BLaER1 treated with 17β-estradiol and CSF1 and Interleukin-3, amounts not matched to agents 10 nM and 100 nM (cell line): Measurements from ENCODE around the gene SH3D19.

Experiments
- H3K27ac ChIP-seq, 11 experiments: shearing (Covaris generic); formaldehyde crosslinking; 2 replicates each; pipeline ENCODE4 v1.8.1; 2022
- H3K27me3 ChIP-seq, 11 experiments: shearing (Covaris generic); formaldehyde crosslinking; 2 replicates each; pipeline ENCODE4 v1.8.1; 2022
- H3K36me3 ChIP-seq, 11 experiments: shearing (Covaris generic); formaldehyde crosslinking; 2 replicates each; pipeline ENCODE4 v1.8.1; 2022
- H3K4me1 ChIP-seq, 10 experiments: shearing (Covaris generic); formaldehyde crosslinking; 2 replicates each; pipeline ENCODE4 v1.8.1; 2022
- H3K4me2 ChIP-seq, 11 experiments: shearing (Covaris generic); formaldehyde crosslinking; 2 replicates each; pipeline ENCODE4 v1.8.1; 2022
- H3K4me3 ChIP-seq, 10 experiments: shearing (Covaris generic); formaldehyde crosslinking; 2 replicates each; pipeline ENCODE4 v1.8.1; 2022
- H3K9ac ChIP-seq, 11 experiments: shearing (Covaris generic); formaldehyde crosslinking; 2 replicates each; pipeline ENCODE4 v1.8.1; 2022
- H3K9me3 ChIP-seq, 11 experiments: shearing (Covaris generic); formaldehyde crosslinking; replicated peaks in 1 of 11; 2 replicates each; pipeline ENCODE4 v1.8.1; 2022
- H4K20me1 ChIP-seq, 11 experiments: shearing (Covaris generic); formaldehyde crosslinking; 2 replicates each; pipeline ENCODE4 v1.8.1; 2022
- Cebpa-rat ChIP-seq, 11 experiments: shearing (Covaris generic); IDR thresholded peaks; 2 replicates each; pipeline ENCODE4 v1.8.1; 2022

SH3D19 gene

GRCh38 chr4:151107063-151107462, 218.3 kb downstream of the SH3D19 start:
- peaks cover 69 to 99% (median 89%) of the 10 kb centered on the region in 11 experiments for H3K36me3 ChIP-seq
- H3K9me3 ChIP-seq, result no peaks in the 10 kb centered on the region
- peaks cover 4 to 21% (median 13%) of the 10 kb centered on the region in 10 experiments; a peak in 15 of 20 replicates for H3K4me1 ChIP-seq
- H3K4me3 ChIP-seq, result no peak overlapping the region
- H4K20me1 ChIP-seq, result peaks cover 55 to 98% (median 77%) of the 10 kb centered on the region in 11 experiments
- no peak for TF ChIP-seq Cebpa-rat (IDR thresholded peaks at IDR 0.05)
- no peak overlapping the region for H3K9ac ChIP-seq
- H3K4me2 ChIP-seq, result no peak overlapping the region
- no peaks in the 10 kb centered on the region for H3K27me3 ChIP-seq
- no peak overlapping the region for H3K27ac ChIP-seq

- H3K36me3 ChIP-seq, result peaks cover 82 to 100% (median 97%) of the 10 kb centered on the region in 11 experiments
- no peak overlapping the region for H3K4me2 ChIP-seq
- no peak overlapping the region; a peak in 1 of 22 replicates for H3K9ac ChIP-seq
- H3K4me1 ChIP-seq, result peaks cover 13 to 33% (median 25%) of the 10 kb centered on the region in 10 experiments
- no peak overlapping the region for H3K4me3 ChIP-seq
- no peaks in the 10 kb centered on the region for H3K9me3 ChIP-seq
- TF ChIP-seq Cebpa-rat (IDR thresholded peaks at IDR 0.05), result no peak
- H4K20me1 ChIP-seq, result peaks cover 70 to 100% (median 90%) of the 10 kb centered on the region in 11 experiments
- H3K27ac ChIP-seq, result no peak overlapping the region
- no peaks in the 10 kb centered on the region for H3K27me3 ChIP-seq
Measured at GRCh38 chr4:151105454-151106032, 219.9 kb downstream of the SH3D19 start.

- peaks cover 82 to 97% (median 89%) of the 10 kb centered on the region in 11 experiments for H3K36me3 ChIP-seq
Measured at GRCh38 chr4:151104621-151105020, 220.8 kb downstream of the SH3D19 start.

GRCh38 chr4:151103758-151104157, 221.6 kb downstream of the SH3D19 start:
- Histone ChIP-seq H3K4me3 (no peak overlapping the region; a peak in 1 of 20 replicates), H3K9ac (peak overlapping the region in 3 of 11 experiments; percentile 34 to 96 (median 40); a peak in 2 of 22 replicates), H3K27ac (no peak overlapping the region), H4K20me1 (peaks cover 75 to 92% (median 87%) of the 10 kb centered on the region in 11 experiments), H3K4me2 (peak overlapping the region in 6 of 11 experiments; percentile 22 to 96 (median 59); a peak in 5 of 22 replicates), H3K4me1 (peaks cover 17 to 37% (median 28%) of the 10 kb centered on the region in 10 experiments), H3K9me3 (no peaks in the 10 kb centered on the region; a peak in 1 of 22 replicates), H3K36me3 (peaks cover 82 to 88% (median 85%) of the 10 kb centered on the region in 11 experiments), H3K27me3 (no peaks in the 10 kb centered on the region)
- TF ChIP-seq Cebpa-rat (IDR thresholded peaks at IDR 0.05), result no peak

More at GRCh38 chr4:151104621-151105020, 220.8 kb downstream of the SH3D19 start:
- Histone ChIP-seq H3K27me3 (no peaks in the 10 kb centered on the region), H3K4me3 (no peak overlapping the region), H3K9me3 (no peaks in the 10 kb centered on the region; a peak in 1 of 22 replicates), H4K20me1 (peaks cover 75 to 100% (median 92%) of the 10 kb centered on the region in 11 experiments), H3K9ac (no peak overlapping the region), H3K4me2 (no peak overlapping the region), H3K4me1 (peaks cover 13 to 33% (median 25%) of the 10 kb centered on the region in 10 experiments), H3K27ac (no peak overlapping the region)
- TF ChIP-seq Cebpa-rat (IDR thresholded peaks at IDR 0.05), result no peak

- TF ChIP-seq Cebpa-rat (IDR thresholded peaks at IDR 0.05), result no peak
- Histone ChIP-seq H3K4me2 (peak overlapping the region; percentile 80 to 97 (median 94)), H3K9me3 (no peaks in the 10 kb centered on the region; a peak in 1 of 22 replicates), H4K20me1 (peaks cover 51 to 60% (median 56%) of the 10 kb centered on the region in 11 experiments), H3K27ac (peak overlapping the region; percentile 88 to 98 (median 96); a peak in 21 of 22 replicates), H3K4me1 (peaks cover 24 to 48% (median 37%) of the 10 kb centered on the region in 10 experiments), H3K4me3 (peak overlapping the region; percentile 85 to 99 (median 90)), H3K27me3 (no peaks in the 10 kb centered on the region), H3K9ac (peak overlapping the region; percentile 94 to 100 (median 97)), H3K36me3 (peaks cover 50 to 57% (median 53%) of the 10 kb centered on the region in 11 experiments)
Measured at GRCh38 chr4:151100531-151100930, 224.9 kb downstream of the SH3D19 start.

- H3K4me3 ChIP-seq, result peak overlapping the region; percentile 85 to 99 (median 90)
- no peaks in the 10 kb centered on the region for H3K27me3 ChIP-seq
- H3K27ac ChIP-seq, result peak overlapping the region; percentile 88 to 98 (median 96)
- H3K4me2 ChIP-seq, result peak overlapping the region; percentile 80 to 97 (median 94)
- H4K20me1 ChIP-seq, result peaks cover 46 to 54% (median 51%) of the 10 kb centered on the region in 11 experiments
- peaks cover 24 to 48% (median 37%) of the 10 kb centered on the region in 10 experiments for H3K4me1 ChIP-seq
- H3K9me3 ChIP-seq, result no peaks in the 10 kb centered on the region; a peak in 1 of 22 replicates
- TF ChIP-seq Cebpa-rat (IDR thresholded peaks at IDR 0.05), result no peak
- H3K9ac ChIP-seq, result peak overlapping the region; percentile 94 to 100 (median 97)
- peaks cover 45 to 52% (median 48%) of the 10 kb centered on the region in 11 experiments for H3K36me3 ChIP-seq
Measured at GRCh38 chr4:151099976-151100417, 225.4 kb downstream of the SH3D19 start.

GRCh38 chr4:151099229-151099975, 226.0 kb downstream of the SH3D19 start, which contains the start of gene RPS3A:
Gene RPS3A, plus strand, starts transcription at chr4:151099628. Its CDS starts 25 bp downstream, at chr4:151099653.
- TF ChIP-seq Cebpa-rat (IDR thresholded peaks at IDR 0.05), result peak in 10 of 11 experiments; percentile 17 to 92 (median 74); a peak in 15 of 22 replicates
- Histone ChIP-seq H3K27me3 (no peaks in the 10 kb centered on the region), H4K20me1 (peaks cover 40 to 48% (median 45%) of the 10 kb centered on the region in 11 experiments), H3K4me3 (peak within 1 kb of the TSS; percentile 85 to 99 (median 90)), H3K9me3 (no peaks in the 10 kb centered on the region; a peak in 1 of 22 replicates), H3K9ac (peak within 1 kb of the TSS; percentile 94 to 100 (median 97)), H3K4me1 (peaks cover 24 to 48% (median 37%) of the 10 kb centered on the region in 10 experiments), H3K4me2 (peak within 1 kb of the TSS; percentile 80 to 97 (median 94)), H3K27ac (peak within 1 kb of the TSS; percentile 88 to 98 (median 96)), H3K36me3 (peaks cover 39 to 46% (median 42%) of the 10 kb centered on the region in 11 experiments)

GRCh38 chr4:151098979-151099228, 226.5 kb downstream of the SH3D19 start:
- H3K9ac ChIP-seq, result peak overlapping the region in 10 of 11 experiments; percentile 23 to 98 (median 95); a peak in 18 of 22 replicates
- H3K27ac ChIP-seq, result peak overlapping the region in 9 of 11 experiments; percentile 20 to 98 (median 90); a peak in 16 of 22 replicates
- peaks cover 34 to 41% (median 37%) of the 10 kb centered on the region in 11 experiments for H3K36me3 ChIP-seq
- H3K4me2 ChIP-seq, result peak overlapping the region; percentile 50 to 75 (median 62)
- peaks cover 35 to 43% (median 40%) of the 10 kb centered on the region in 11 experiments for H4K20me1 ChIP-seq
- no peaks in the 10 kb centered on the region; a peak in 1 of 22 replicates for H3K9me3 ChIP-seq
- H3K27me3 ChIP-seq, result no peaks in the 10 kb centered on the region
- H3K4me3 ChIP-seq, result peak overlapping the region; percentile 85 to 99 (median 90); a peak in 19 of 20 replicates
- no peak for TF ChIP-seq Cebpa-rat (IDR thresholded peaks at IDR 0.05)
- H3K4me1 ChIP-seq, result peaks cover 24 to 45% (median 36%) of the 10 kb centered on the region in 10 experiments
